ENCODE results near the gene NEDD4.
"Not testable (repeated sequence)": the region's sequence is repeated elsewhere in the genome, so short reads cannot be mapped to it uniquely, and the experiment has no call there.

The NEDD4 gene

DNA sequence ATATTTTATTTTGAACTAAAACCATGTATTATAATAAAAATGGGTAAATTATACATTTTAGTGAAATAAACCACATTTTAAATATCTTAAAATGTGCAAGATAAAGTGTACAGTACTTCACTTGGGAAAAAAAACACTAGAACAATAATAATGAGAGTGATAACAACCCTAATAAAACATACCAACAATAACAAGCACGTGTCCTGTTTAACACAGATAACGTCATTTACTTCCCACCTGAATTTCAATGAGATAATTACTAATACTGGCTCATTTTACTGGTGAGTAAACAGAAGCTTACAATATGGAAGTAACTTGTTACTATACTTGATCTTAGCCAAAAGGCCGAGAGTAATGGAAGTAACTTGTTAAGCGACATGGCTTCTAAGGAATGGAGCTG, 140.3 kb downstream of the NEDD4 start:
- Histone ChIP-seq H3K36me3 (ENCODE audit: insufficient read depth, low read length) (peaks cover 62% of the 10 kb centered on the region), H3K4me2 (ENCODE audit: low read length) (no peak overlapping the region), H3K27me3 (ENCODE audit: control insufficient read depth, insufficient read depth, low read length) (no peaks in the 10 kb centered on the region)

DNA sequence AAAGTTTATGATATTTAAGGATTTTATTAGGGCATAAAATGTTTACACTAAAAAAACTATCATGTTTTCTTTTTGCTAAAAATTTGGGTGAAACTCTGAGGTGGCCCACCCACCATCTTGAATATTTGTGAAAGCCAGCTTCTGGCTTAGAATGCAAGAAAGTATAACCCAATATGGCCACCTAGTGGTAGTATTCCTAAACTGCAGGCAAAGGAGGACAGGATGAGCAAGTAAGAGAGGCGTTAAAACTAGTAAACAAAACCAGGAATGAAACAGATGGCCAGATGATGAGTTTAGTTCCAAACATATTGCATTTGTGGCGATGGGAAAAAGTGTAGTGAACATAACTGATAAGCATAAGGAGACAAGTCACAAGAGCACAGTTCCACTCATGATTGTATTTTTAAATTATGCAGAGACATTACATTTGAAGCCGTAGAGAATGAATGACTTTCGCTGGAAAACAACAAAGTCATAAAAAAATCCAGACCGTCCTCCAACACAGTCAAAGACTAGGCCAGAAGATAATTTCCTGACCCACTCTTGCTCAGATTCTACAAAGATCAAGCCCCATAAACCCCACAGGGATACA, 147.2 kb downstream of the NEDD4 start:
- H3K9ac ChIP-seq (ENCODE audit: low read depth, low read length), result no peak overlapping the region
- H3K9me3 ChIP-seq (replicated peaks; ENCODE audit: low read length), result no peaks in the 10 kb centered on the region
- no peak overlapping the region for H3K4me2 ChIP-seq (ENCODE audit: low read length)
- no peak overlapping the region for H3K4me3 ChIP-seq (ENCODE audit: low read length)
- H3K4me1 ChIP-seq (ENCODE audit: control insufficient read depth, insufficient read depth, low read length), result no peaks in the 10 kb centered on the region
- no peaks in the 10 kb centered on the region for H3K27me3 ChIP-seq (ENCODE audit: control insufficient read depth, insufficient read depth, low read length)
- peaks cover 77% of the 10 kb centered on the region for H3K36me3 ChIP-seq (ENCODE audit: insufficient read depth, low read length)

More for the DNA sequence above, 140.3 kb downstream of the NEDD4 start:
- Histone ChIP-seq H3K9ac (ENCODE audit: low read depth, low read length) (no peak overlapping the region), H3K4me1 (ENCODE audit: control insufficient read depth, insufficient read depth, low read length) (no peaks in the 10 kb centered on the region), H3K4me3 (ENCODE audit: low read length) (no peak overlapping the region), H3K9me3 (replicated peaks; ENCODE audit: low read length) (no peaks in the 10 kb centered on the region)

DNA sequence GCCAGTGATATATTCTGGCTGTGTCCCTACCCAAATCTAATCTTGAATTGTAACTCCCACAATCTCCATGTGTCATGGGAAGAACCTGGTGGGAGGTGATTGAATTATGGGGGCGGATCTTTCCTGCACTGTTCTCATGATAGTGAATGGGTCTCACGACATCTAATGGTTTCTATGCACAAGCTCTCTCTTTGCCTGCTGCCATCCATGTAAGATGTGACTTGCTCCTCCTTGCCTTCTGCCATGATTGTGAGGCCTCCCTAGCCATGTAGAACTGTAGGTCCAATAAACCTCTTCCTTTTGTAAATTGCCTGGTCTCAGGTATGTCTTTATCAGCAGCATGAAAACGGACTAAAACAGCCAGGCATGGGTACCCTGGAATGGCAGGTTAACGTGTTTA, 150.5 kb downstream of the NEDD4 start:
- H3K4me2 ChIP-seq (ENCODE audit: low read length); H3K4me3 ChIP-seq (ENCODE audit: low read length); H3K4me1 ChIP-seq (ENCODE audit: control insufficient read depth, insufficient read depth, low read length); H3K9ac ChIP-seq (ENCODE audit: low read depth, low read length); H3K9me3 ChIP-seq (replicated peaks; ENCODE audit: low read length); H3K27me3 ChIP-seq (ENCODE audit: control insufficient read depth, insufficient read depth, low read length): not testable (repeated sequence)
- H3K36me3 ChIP-seq (ENCODE audit: insufficient read depth, low read length), result peaks cover 75% of the 10 kb centered on the region

DNA sequence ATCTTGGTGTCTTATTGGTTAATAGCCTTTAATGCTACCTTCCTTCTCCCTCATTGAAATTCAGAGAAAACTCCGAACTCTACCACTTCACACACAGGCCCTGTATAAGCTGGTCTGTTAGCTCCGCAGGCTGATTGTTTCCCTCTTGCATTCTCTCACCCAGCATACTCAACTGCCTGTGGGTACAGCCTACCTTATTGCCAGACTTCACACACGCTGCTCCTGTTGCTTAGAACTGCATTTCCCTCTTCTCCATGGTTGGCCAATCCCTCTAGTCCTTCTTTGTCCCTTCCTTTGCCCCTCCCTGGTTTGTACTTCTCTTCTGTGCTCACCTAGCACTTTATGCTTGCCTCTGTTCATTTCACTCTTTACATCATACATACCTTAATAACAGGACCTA, 157.5 kb downstream of the NEDD4 start:
- Histone ChIP-seq H3K36me3 (ENCODE audit: insufficient read depth, low read length) (peaks cover 70% of the 10 kb centered on the region), H3K4me3 (ENCODE audit: low read length) (no peak overlapping the region), H3K9me3 (replicated peaks; ENCODE audit: low read length) (no peaks in the 10 kb centered on the region), H3K4me1 (ENCODE audit: control insufficient read depth, insufficient read depth, low read length) (peaks cover 4% of the 10 kb centered on the region), H3K4me2 (ENCODE audit: low read length) (no peak overlapping the region), H3K9ac (ENCODE audit: low read depth, low read length) (no peak overlapping the region), H3K27me3 (ENCODE audit: control insufficient read depth, insufficient read depth, low read length) (no peaks in the 10 kb centered on the region)

DNA sequence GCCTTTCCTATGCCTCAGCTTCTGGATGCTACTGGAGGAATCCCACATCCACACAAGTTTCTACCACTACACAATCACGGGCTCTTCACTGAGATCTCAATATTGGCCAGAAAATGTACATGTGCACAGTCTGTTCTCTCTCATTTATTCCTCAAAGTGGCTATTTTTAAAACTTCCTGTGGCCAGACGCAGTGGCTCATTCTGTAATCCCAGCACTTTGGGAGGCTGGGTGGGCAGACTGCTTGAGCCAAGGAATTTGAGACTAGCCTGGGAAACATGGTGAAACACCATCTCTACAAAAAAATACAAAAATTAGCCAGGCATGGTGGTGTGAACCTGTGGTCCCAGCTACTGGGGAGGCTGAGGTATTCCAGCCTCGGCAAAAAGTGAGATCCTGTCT, 159.1 kb downstream of the NEDD4 start:
- Histone ChIP-seq H3K4me2 (ENCODE audit: low read length) (no peak overlapping the region), H3K9ac (ENCODE audit: low read depth, low read length) (no peak overlapping the region), H3K4me1 (ENCODE audit: control insufficient read depth, insufficient read depth, low read length) (peaks cover 4% of the 10 kb centered on the region), H3K27me3 (ENCODE audit: control insufficient read depth, insufficient read depth, low read length) (no peaks in the 10 kb centered on the region), H3K4me3 (ENCODE audit: low read length) (no peak overlapping the region), H3K9me3 (replicated peaks; ENCODE audit: low read length) (no peaks in the 10 kb centered on the region), H3K36me3 (ENCODE audit: insufficient read depth, low read length) (peaks cover 74% of the 10 kb centered on the region)

DNA sequence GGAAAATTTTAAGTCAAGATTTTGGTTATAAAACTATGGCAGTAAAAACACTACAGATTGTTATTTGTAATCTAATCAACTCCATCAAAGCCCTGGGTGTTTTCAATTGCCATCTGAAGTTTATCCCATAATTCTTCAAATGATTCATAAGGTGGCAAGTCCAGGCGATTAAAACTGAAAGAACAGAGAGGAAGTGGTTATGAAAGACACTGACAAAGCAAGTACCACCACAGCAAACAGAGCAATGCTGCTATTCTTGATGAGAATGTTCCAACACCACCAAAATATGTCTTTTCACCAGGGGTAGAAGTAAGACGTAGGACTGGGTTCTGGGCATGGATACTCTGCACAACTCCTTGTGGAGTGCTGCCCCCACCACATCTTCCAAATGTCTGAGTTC, 163.6 kb downstream of the NEDD4 start:
- H3K9ac ChIP-seq (ENCODE audit: low read depth, low read length), result no peak overlapping the region
- no peaks in the 10 kb centered on the region for H3K9me3 ChIP-seq (replicated peaks; ENCODE audit: low read length)
- no peak overlapping the region for H3K4me2 ChIP-seq (ENCODE audit: low read length)
- peaks cover 68% of the 10 kb centered on the region for H3K36me3 ChIP-seq (ENCODE audit: insufficient read depth, low read length)
- peaks cover 4% of the 10 kb centered on the region for H3K4me1 ChIP-seq (ENCODE audit: control insufficient read depth, insufficient read depth, low read length)
- no peak overlapping the region for H3K4me3 ChIP-seq (ENCODE audit: low read length)
- H3K27me3 ChIP-seq (ENCODE audit: control insufficient read depth, insufficient read depth, low read length), result no peaks in the 10 kb centered on the region

DNA sequence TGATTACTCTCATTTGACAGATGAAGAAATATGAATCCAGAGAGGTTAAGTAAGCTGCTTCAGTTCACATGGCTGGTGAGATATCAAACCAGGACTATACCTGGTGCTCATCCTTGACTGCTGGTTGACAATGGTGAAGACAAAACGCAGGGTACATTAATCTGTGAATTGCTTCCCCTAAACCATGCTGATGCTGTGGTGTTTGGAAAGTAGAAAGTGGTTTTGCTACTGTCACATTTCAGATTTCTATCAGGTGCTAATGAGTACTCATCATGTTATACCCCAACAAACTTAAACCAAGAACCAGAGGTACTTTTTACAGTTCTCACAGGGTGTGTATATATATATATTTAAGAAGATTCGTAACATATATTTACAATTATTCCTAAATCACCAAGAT, 165.5 kb downstream of the NEDD4 start:
- H3K4me2 ChIP-seq (ENCODE audit: low read length), result no peak overlapping the region
- peaks cover 3% of the 10 kb centered on the region for H3K4me1 ChIP-seq (ENCODE audit: control insufficient read depth, insufficient read depth, low read length)
- no peak overlapping the region for H3K4me3 ChIP-seq (ENCODE audit: low read length)
- no peak overlapping the region for H3K9ac ChIP-seq (ENCODE audit: low read depth, low read length)
- H3K27me3 ChIP-seq (ENCODE audit: control insufficient read depth, insufficient read depth, low read length), result no peaks in the 10 kb centered on the region
- H3K36me3 ChIP-seq (ENCODE audit: insufficient read depth, low read length), result peaks cover 62% of the 10 kb centered on the region
- no peaks in the 10 kb centered on the region for H3K9me3 ChIP-seq (replicated peaks; ENCODE audit: low read length)

DNA sequence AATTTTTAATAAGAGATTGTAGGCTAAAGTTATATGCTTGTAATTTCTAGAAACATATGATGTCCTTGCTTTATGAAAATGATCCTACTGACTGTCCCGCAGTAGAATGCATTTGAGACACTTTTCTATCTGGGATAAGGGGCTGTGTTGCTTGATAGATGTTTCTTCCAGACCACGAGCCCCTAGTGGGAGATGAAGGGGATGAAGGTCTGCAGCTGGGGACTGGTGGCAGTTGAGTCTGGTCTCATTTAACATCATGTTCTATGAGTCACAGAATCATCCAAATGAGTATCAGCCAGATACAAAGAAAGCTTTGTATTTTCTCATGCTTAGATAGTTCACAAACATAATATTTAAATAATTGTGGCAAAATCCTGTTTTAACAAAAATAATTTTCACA, 166.2 kb downstream of the NEDD4 start:
- Histone ChIP-seq H3K4me2 (ENCODE audit: low read length) (no peak overlapping the region), H3K27me3 (ENCODE audit: control insufficient read depth, insufficient read depth, low read length) (no peaks in the 10 kb centered on the region), H3K36me3 (ENCODE audit: insufficient read depth, low read length) (peaks cover 55% of the 10 kb centered on the region), H3K9ac (ENCODE audit: low read depth, low read length) (no peak overlapping the region), H3K4me1 (ENCODE audit: control insufficient read depth, insufficient read depth, low read length) (peaks cover 3% of the 10 kb centered on the region), H3K9me3 (replicated peaks; ENCODE audit: low read length) (no peaks in the 10 kb centered on the region), H3K4me3 (ENCODE audit: low read length) (no peak overlapping the region)

DNA sequence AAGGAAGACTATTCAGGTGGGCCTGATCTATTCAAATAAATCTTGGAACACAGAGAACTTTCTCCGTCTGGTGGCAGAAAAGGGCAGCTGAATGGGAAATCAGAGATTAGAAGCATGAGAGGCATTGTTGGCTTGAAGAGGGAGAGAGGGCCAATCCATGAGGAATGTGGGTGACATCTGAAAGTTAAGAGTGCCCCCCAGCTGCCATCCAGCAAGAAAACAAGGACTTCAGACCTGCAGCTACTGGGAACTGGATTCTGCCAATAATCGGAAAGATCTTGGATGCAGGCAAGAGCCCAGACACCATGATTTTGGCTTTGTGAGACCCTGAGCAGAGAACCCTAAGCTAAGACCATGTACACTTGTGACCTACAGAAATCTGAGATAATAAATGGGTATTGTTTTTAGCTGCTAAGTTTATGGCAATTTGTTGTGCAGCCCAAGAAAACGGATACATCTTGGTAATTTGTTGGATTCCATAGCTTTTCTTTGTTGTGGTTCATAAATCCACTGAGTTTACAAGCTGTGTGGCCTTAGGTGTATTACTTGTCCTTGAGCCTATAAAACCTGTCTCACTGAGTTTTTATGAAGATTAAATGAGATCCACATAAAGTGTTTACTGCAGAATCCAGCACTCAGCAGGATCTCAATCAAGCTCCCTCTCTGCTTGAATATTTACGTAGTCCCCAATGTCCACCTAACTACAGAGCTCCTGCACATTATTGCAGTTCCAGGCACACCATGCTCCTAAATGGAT, 168.4 kb downstream of the NEDD4 start:
- Histone ChIP-seq H3K9ac (ENCODE audit: low read depth, low read length) (no peak overlapping the region), H3K4me1 (ENCODE audit: control insufficient read depth, insufficient read depth, low read length) (peaks cover 3% of the 10 kb centered on the region), H3K27me3 (ENCODE audit: control insufficient read depth, insufficient read depth, low read length) (no peaks in the 10 kb centered on the region), H3K4me2 (ENCODE audit: low read length) (no peak overlapping the region), H3K36me3 (ENCODE audit: insufficient read depth, low read length) (peaks cover 35% of the 10 kb centered on the region), H3K4me3 (ENCODE audit: low read length) (no peak overlapping the region), H3K9me3 (replicated peaks; ENCODE audit: low read length) (no peaks in the 10 kb centered on the region)

DNA sequence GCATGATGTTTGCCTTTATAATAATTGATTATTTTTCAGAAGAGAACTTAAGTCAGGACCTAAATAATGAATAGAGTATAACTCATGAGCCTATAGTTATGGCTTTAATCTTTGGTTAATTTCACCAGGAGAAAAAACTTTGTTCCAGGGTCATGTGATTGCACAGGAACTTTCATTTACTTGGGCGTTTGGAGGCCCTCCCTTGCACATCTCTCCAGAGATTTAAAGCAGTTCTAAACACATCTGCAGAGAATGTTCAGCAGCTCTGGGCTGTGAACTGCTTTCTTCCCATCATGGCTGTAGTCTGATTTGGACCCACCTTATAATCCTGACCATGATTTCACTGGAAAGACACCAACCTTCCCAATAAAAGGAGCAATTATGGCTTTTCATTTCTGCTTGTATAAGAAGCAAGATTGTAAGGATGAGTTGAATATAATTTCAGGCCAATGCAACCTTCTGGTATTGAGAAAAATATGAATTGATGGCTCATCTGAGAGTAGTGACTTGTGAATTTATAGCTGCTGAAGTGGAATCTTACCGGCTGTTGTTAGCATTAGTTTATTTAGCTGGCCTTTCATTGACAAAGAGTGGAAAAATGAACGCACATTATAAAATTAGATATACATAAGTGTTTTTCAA, 169.6 kb downstream of the NEDD4 start:
- Histone ChIP-seq H3K4me1 (ENCODE audit: control insufficient read depth, insufficient read depth, low read length) (peaks cover 3% of the 10 kb centered on the region), H3K4me3 (ENCODE audit: low read length) (no peak overlapping the region), H3K36me3 (ENCODE audit: insufficient read depth, low read length) (peaks cover 23% of the 10 kb centered on the region)

DNA sequence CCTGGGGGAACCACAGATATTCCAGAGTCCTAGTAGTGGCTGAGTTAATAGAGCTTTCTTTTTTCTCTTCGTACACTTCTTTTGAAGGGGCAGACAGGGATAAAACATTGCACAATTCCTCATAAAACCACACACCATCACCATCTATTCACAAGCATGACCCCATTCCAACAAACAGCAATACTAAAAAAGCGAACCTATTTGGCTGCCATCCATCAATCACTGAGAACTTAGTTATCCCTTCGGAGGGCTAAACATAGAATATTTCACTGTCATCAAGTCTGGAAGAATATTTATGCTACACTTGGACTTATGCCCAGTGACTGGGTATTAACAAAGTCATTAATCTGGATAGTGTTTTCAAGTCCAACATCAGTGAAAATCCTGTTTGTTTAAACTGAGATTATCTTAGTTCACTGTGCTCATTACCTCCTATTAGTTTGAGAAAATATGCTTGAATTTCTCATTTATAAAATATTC, 170.2 kb downstream of the NEDD4 start:
- H3K27me3 ChIP-seq (ENCODE audit: control insufficient read depth, insufficient read depth, low read length), result no peaks in the 10 kb centered on the region
- H3K4me3 ChIP-seq (ENCODE audit: low read length), result no peak overlapping the region
- H3K9ac ChIP-seq (ENCODE audit: low read depth, low read length), result no peak overlapping the region

More for the DNA sequence above, 169.6 kb downstream of the NEDD4 start:
- Histone ChIP-seq H3K9ac (ENCODE audit: low read depth, low read length) (no peak overlapping the region), H3K4me2 (ENCODE audit: low read length) (no peak overlapping the region), H3K9me3 (replicated peaks; ENCODE audit: low read length) (no peaks in the 10 kb centered on the region), H3K27me3 (ENCODE audit: control insufficient read depth, insufficient read depth, low read length) (no peaks in the 10 kb centered on the region)

More for the DNA sequence above, 170.2 kb downstream of the NEDD4 start:
- Histone ChIP-seq H3K36me3 (ENCODE audit: insufficient read depth, low read length) (peaks cover 17% of the 10 kb centered on the region), H3K9me3 (replicated peaks; ENCODE audit: low read length) (no peaks in the 10 kb centered on the region), H3K4me1 (ENCODE audit: control insufficient read depth, insufficient read depth, low read length) (peaks cover 3% of the 10 kb centered on the region), H3K4me2 (ENCODE audit: low read length) (peak overlapping the region; percentile 3)
